ENCODE results near the gene SPR. TPM values are rescaled to one million over a fixed set of nuclear protein-coding genes. Genes with fewer than 3 reads are reported as not detected.
A peak's percentile ranks its signal among the peaks of the same experiment; 100 is the strongest.

Gene SPR
- total and polyA plus RNA-seq, 3 experiments from 2014 or later, result 0.14 to 9.3 (median 8.8) TPM

DNA sequence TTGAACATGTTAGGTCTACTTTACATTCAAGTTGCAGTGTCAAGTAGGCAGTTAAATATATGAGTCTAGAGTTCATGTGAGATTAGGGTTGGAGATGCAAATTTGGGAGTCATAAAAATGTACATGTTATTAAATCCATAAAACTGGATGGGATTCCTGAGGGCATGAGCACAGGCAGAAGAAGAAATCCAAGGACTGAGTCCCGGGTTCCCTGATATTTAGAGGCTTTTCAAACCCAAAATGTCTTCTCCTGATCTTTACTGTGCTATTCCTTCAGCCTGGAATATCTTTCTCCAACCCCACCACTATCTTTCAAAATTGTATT is 38.1 kb upstream of the SPR start:
- ChIA-PET CTCF (interaction anchor here (1.5 to 1.6 kb wide), 2 partner anchors 10 to 14 kb away, joined by 4 read pairs; no protein-coding TSS in a partner anchor), POLR2A (no interaction called here)
- Mint-ChIP-seq H3K27ac (no peak overlapping the region), H3K4me1 (no peaks in the 10 kb centered on the region), H3K36me3 (no peaks in the 10 kb centered on the region), H3K27me3 (peaks cover 6 to 35% of the 10 kb centered on the region in 2 donors), H3K9me3 (no peaks in the 10 kb centered on the region), H3K4me3 (no peak overlapping the region)
- no peaks in the 10 kb centered on the region for H3K36me3 ChIP-seq (ENCODE audit: insufficient read depth, low read length)
- H3K4me3 ChIP-seq (ENCODE audit: low read length), result no peak overlapping the region
- H3K9me3 ChIP-seq (ENCODE audit: low read length), result no peaks in the 10 kb centered on the region
- H3K27me3 ChIP-seq (ENCODE audit: insufficient read depth, low read length, poor library complexity, severe bottlenecking), result no peaks in the 10 kb centered on the region
- no peaks in the 10 kb centered on the region for H3K4me1 ChIP-seq (ENCODE audit: insufficient read depth, low read length)
- no peak for DNase-seq
- no peak overlapping the region for H3K27ac ChIP-seq (ENCODE audit: low read depth, low read length)

DNA sequence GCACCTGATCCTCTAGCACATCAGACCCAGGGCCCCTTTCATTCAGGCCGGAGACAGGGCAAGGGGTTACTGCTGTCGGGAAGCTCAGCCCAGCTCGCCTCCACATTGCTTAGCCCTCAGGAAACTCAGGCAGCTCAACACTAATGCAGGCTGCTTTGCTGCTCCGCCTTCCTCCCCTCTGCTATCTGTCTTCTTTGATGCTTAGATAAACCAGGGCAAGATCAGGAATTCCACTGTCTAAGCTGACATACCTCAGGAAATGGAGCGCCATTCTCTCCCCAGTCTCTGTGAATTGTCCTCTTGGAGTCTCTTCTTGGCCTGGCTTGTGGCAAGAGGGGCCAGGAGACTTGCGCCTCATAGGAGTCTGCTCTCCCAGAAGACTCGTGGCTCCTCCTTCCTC is 35.9 kb upstream of the SPR start:
- H3K27ac Mint-ChIP-seq, result no peak overlapping the region
- H3K9me3 Mint-ChIP-seq, result no peaks in the 10 kb centered on the region
- no peaks in the 10 kb centered on the region for H3K27me3 ChIP-seq (ENCODE audit: insufficient read depth, low read length, poor library complexity, severe bottlenecking)
- no peak overlapping the region for H3K27ac ChIP-seq (ENCODE audit: low read depth, low read length)
- no peaks in the 10 kb centered on the region for H3K9me3 ChIP-seq (ENCODE audit: low read length)
- no peaks in the 10 kb centered on the region for H3K4me1 ChIP-seq (ENCODE audit: insufficient read depth, low read length)
- POLR2A ChIA-PET, result no interaction called here
- no peak overlapping the region for H3K4me3 Mint-ChIP-seq
- CTCF ChIA-PET, result interaction anchor here (1.3 to 1.5 kb wide), 2 partner anchors 8 to 9 kb away, joined by 3 to 6 read pairs; no protein-coding TSS in a partner anchor
- H3K4me3 ChIP-seq (ENCODE audit: low read length), result no peak overlapping the region
- DNase-seq, result no peak
- H3K36me3 ChIP-seq (ENCODE audit: insufficient read depth, low read length), result no peaks in the 10 kb centered on the region
- H3K36me3 Mint-ChIP-seq, result no peaks in the 10 kb centered on the region
- no peaks in the 10 kb centered on the region for H3K4me1 Mint-ChIP-seq
- H3K27me3 Mint-ChIP-seq, result peaks cover 15 to 44% of the 10 kb centered on the region in 2 donors

- DNase-seq, result peak; percentile 25 to 67 (median 38)
- no peak overlapping the region for H3K27ac Mint-ChIP-seq
- H3K9me3 Mint-ChIP-seq, result no peaks in the 10 kb centered on the region
- no peaks in the 10 kb centered on the region for H3K9me3 ChIP-seq (ENCODE audit: low read length)
- peaks cover 8 to 13% (median 10%) of the 10 kb centered on the region in 3 donors for H3K4me1 Mint-ChIP-seq
- H3K27ac ChIP-seq (ENCODE audit: low read depth, low read length), result no peak overlapping the region
- ChIA-PET POLR2A (no interaction called here), CTCF (interaction anchor here (0.7 to 3.3 kb wide), 13 partner anchors 9 to 353 kb away, joined by 3 to 18 read pairs (median 3); no protein-coding TSS in a partner anchor)
- peaks cover 14% of the 10 kb centered on the region for H3K27me3 ChIP-seq (ENCODE audit: insufficient read depth, low read length, poor library complexity, severe bottlenecking)
- H3K27me3 Mint-ChIP-seq, result peaks cover 39 to 75% of the 10 kb centered on the region in 2 donors
- no peaks in the 10 kb centered on the region for H3K4me1 ChIP-seq (ENCODE audit: insufficient read depth, low read length)
- H3K4me3 ChIP-seq (ENCODE audit: low read length), result no peak overlapping the region
- H3K36me3 ChIP-seq (ENCODE audit: insufficient read depth, low read length), result no peaks in the 10 kb centered on the region
- peak overlapping the region in 1 of 7 donors; percentile 9 for H3K4me3 Mint-ChIP-seq
- H3K36me3 Mint-ChIP-seq, result no peaks in the 10 kb centered on the region
Observed at GRCh38 chr2:72859831-72860262, 27.4 kb upstream of the SPR start.

DNA sequence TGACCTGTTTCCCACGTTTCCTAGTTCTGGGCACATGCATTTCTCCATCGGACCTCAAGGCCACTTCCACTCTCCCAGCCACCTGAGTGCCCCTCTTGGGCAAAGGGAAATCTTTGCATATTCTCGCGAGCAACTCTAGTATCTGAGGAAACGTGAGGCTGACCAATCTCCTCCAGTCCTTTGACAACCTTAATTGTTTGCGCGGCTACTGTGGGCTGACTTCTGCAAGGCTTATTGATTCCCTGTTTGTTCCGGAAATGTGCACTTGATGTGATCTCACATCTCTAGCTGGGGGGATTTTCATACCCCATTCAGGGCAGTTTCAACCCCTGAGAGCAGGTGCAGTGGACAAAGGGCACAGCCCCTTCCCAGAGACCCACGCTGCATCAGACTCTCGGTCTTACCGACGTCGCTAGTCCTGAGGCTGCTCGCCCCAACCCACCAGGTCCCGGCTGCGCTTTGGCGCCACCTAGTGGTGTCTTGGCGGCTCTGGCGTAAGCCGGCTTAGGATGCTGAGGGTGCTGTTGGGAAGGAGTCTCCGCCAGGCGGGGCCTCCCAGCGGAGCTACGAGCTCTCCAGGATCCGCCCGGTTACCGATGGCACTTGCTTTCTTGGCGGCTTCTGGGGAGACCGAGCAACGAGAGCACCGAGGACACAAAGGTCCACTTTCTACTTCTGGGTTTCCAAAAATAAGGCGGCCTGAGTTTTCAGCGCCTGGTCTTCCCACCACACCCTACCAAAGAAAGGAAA is 24.8 kb upstream of the SPR start:
- peak; percentile 75 to 87 (median 77) for DNase-seq

DNA sequence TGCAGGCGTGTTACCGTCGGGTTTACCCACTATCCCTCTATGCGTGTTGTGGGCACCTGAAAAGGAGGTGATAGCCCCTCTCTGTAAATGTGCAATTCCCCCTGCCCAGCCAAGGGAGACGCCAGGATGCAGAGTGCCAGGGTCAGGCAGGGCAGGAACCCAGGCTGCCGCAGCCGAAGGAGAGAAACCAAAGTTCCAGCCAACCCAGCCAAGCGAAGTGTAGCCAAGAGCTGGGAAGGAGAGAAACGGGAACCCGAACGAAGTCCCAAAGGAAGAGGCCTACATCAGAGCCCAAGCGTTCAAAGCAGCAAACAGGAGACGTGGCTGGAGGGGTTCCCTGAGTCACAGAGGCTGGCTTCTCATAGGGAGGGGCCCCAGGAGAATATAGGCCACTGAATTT is 24.2 kb upstream of the SPR start:
- Histone ChIP-seq H3K36me3 (ENCODE audit: insufficient read depth, low read length) (no peaks in the 10 kb centered on the region), H3K4me1 (ENCODE audit: insufficient read depth, low read length) (no peaks in the 10 kb centered on the region), H3K27ac (ENCODE audit: low read depth, low read length) (no peak overlapping the region), H3K9me3 (ENCODE audit: low read length) (no peaks in the 10 kb centered on the region), H3K27me3 (ENCODE audit: insufficient read depth, low read length, poor library complexity, severe bottlenecking) (peaks cover 14% of the 10 kb centered on the region), H3K4me3 (ENCODE audit: low read length) (no peak overlapping the region)
- Mint-ChIP-seq H3K27ac (no peak overlapping the region), H3K4me3 (peak overlapping the region in 2 of 7 donors; percentile 10 to 76), H3K36me3 (no peaks in the 10 kb centered on the region), H3K4me1 (peaks cover 8 to 13% (median 10%) of the 10 kb centered on the region in 3 donors), H3K9me3 (peaks cover 0 to 2% (median 0%) of the 10 kb centered on the region in 5 donors), H3K27me3 (peaks cover 36 to 70% of the 10 kb centered on the region in 2 donors)
- no peak for DNase-seq
- CTCF ChIA-PET, result interaction anchor here (0.6 to 4.2 kb wide), 10 partner anchors 13 to 93 kb away, joined by 3 to 15 read pairs (median 4); partner anchors contain the start of gene SPR
- POLR2A ChIA-PET, result no interaction called here

More for the DNA sequence above, 24.8 kb upstream of the SPR start:
- Mint-ChIP-seq H3K4me1 (peaks cover 8 to 13% (median 10%) of the 10 kb centered on the region in 3 donors), H3K9me3 (peaks cover 0 to 2% (median 0%) of the 10 kb centered on the region in 5 donors), H3K27me3 (peaks cover 40 to 71% of the 10 kb centered on the region in 2 donors), H3K4me3 (peak overlapping the region in 6 of 7 donors; percentile 58 to 76 (median 65)), H3K27ac (peak overlapping the region in 1 of 8 donors; percentile 18), H3K36me3 (no peaks in the 10 kb centered on the region)
- Histone ChIP-seq H3K4me1 (ENCODE audit: insufficient read depth, low read length) (no peaks in the 10 kb centered on the region), H3K27ac (ENCODE audit: low read depth, low read length) (no peak overlapping the region), H3K9me3 (ENCODE audit: low read length) (no peaks in the 10 kb centered on the region), H3K27me3 (ENCODE audit: insufficient read depth, low read length, poor library complexity, severe bottlenecking) (peaks cover 14% of the 10 kb centered on the region), H3K4me3 (ENCODE audit: low read length) (no peak overlapping the region), H3K36me3 (ENCODE audit: insufficient read depth, low read length) (no peaks in the 10 kb centered on the region)
- ChIA-PET POLR2A (no interaction called here), CTCF (interaction anchor here (0.6 to 4.2 kb wide), 16 partner anchors 12 to 1531 kb away, joined by 3 to 15 read pairs (median 4); partner anchors contain the start of genes SPR and ZNF638)

DNA sequence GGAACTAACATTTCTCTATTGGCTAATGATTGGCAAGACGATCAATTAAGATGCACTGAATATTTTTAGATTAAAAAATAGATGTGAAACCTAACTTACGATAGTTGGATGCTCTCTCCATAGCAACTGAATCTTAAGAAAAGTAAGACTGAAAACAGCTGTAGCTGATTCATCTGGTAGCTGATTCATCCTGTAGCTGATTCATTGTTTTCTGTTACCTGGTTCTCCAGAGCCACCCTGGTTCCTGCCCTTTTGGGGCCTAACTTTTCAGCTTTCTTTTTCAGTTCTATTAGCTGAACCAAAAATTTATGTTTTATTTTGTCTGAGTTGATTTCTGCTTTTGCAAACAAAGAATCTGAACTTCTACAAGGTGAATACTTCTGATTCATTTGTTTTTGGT is 22.7 kb upstream of the SPR start:
- H3K4me1 Mint-ChIP-seq, result peaks cover 8 to 13% (median 10%) of the 10 kb centered on the region in 3 donors
- H3K9me3 Mint-ChIP-seq, result peaks cover 0 to 2% (median 0%) of the 10 kb centered on the region in 5 donors
- peaks cover 33 to 70% of the 10 kb centered on the region in 2 donors for H3K27me3 Mint-ChIP-seq
- Histone ChIP-seq H3K36me3 (ENCODE audit: insufficient read depth, low read length) (no peaks in the 10 kb centered on the region), H3K4me3 (ENCODE audit: low read length) (no peak overlapping the region), H3K9me3 (ENCODE audit: low read length) (no peaks in the 10 kb centered on the region), H3K27me3 (ENCODE audit: insufficient read depth, low read length, poor library complexity, severe bottlenecking) (peaks cover 14% of the 10 kb centered on the region), H3K4me1 (ENCODE audit: insufficient read depth, low read length) (no peaks in the 10 kb centered on the region), H3K27ac (ENCODE audit: low read depth, low read length) (no peak overlapping the region)
- no peak for DNase-seq
- H3K27ac Mint-ChIP-seq, result no peak overlapping the region
- no peak overlapping the region for H3K4me3 Mint-ChIP-seq
- ChIA-PET CTCF (interaction anchor here (0.7 to 4.2 kb wide), 4 partner anchors 12 to 426 kb away, joined by 3 to 15 read pairs (median 8); partner anchors contain the start of gene SPR), POLR2A (no interaction called here)
- no peaks in the 10 kb centered on the region for H3K36me3 Mint-ChIP-seq

DNA sequence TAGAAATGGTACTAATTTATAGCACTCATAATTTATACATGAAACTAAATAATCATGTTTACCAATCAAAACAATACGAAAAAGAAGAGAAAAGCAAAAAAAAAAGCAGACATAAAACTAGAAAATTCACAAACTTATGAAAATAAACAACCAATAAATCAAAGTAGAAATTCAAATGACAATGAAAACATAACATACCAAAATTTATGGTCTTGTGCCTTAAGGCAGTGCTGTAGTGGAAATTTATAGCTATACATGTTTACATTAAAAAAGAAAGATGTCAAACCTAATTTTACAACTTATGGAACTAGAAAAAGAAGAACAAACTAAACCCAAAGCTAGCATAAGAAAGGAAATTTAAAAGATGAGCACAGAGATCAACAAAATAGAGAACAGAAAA is 16.1 kb upstream of the SPR start:
- peaks cover 17 to 58% of the 10 kb centered on the region in 2 donors for H3K27me3 Mint-ChIP-seq

GRCh38 chr2:72871880-72872279 is 15.3 kb upstream of the SPR start:
- no peaks in the 10 kb centered on the region for H3K36me3 Mint-ChIP-seq
- no peak overlapping the region for H3K4me3 Mint-ChIP-seq
- H3K4me1 Mint-ChIP-seq, result no peaks in the 10 kb centered on the region
- H3K4me1 ChIP-seq (ENCODE audit: insufficient read depth, low read length), result no peaks in the 10 kb centered on the region
- no peak overlapping the region for H3K27ac Mint-ChIP-seq
- DNase-seq, result no peak
- POLR2A ChIA-PET, result no interaction called here
- peaks cover 14 to 51% of the 10 kb centered on the region in 2 donors for H3K27me3 Mint-ChIP-seq
- H3K36me3 ChIP-seq (ENCODE audit: insufficient read depth, low read length), result no peaks in the 10 kb centered on the region
- H3K4me3 ChIP-seq (ENCODE audit: low read length), result no peak overlapping the region
- CTCF ChIA-PET, result no interaction called here
- H3K9me3 Mint-ChIP-seq, result peaks cover 0 to 8% (median 3%) of the 10 kb centered on the region in 5 donors
- H3K9me3 ChIP-seq (ENCODE audit: low read length), result no peaks in the 10 kb centered on the region
- H3K27me3 ChIP-seq (ENCODE audit: insufficient read depth, low read length, poor library complexity, severe bottlenecking), result no peaks in the 10 kb centered on the region
- H3K27ac ChIP-seq (ENCODE audit: low read depth, low read length), result no peak overlapping the region

More for the DNA sequence above, 16.1 kb upstream of the SPR start:
- peaks cover 0 to 8% (median 3%) of the 10 kb centered on the region in 5 donors for H3K9me3 Mint-ChIP-seq
- DNase-seq, result no peak
- H3K36me3 ChIP-seq (ENCODE audit: insufficient read depth, low read length), result no peaks in the 10 kb centered on the region
- no peak overlapping the region for H3K4me3 ChIP-seq (ENCODE audit: low read length)
- no peak overlapping the region for H3K27ac ChIP-seq (ENCODE audit: low read depth, low read length)
- no peaks in the 10 kb centered on the region for H3K4me1 Mint-ChIP-seq
- H3K4me3 Mint-ChIP-seq, result no peak overlapping the region
- no peak overlapping the region for H3K27ac Mint-ChIP-seq
- ChIA-PET POLR2A (no interaction called here), CTCF (interaction anchor here (1.0 to 1.3 kb wide), 2 partner anchors 12 to 104 kb away, joined by 3 to 4 read pairs; no protein-coding TSS in a partner anchor)
- no peaks in the 10 kb centered on the region for H3K9me3 ChIP-seq (ENCODE audit: low read length)
- H3K36me3 Mint-ChIP-seq, result no peaks in the 10 kb centered on the region
- no peaks in the 10 kb centered on the region for H3K4me1 ChIP-seq (ENCODE audit: insufficient read depth, low read length)
- no peaks in the 10 kb centered on the region for H3K27me3 ChIP-seq (ENCODE audit: insufficient read depth, low read length, poor library complexity, severe bottlenecking)

Data from CD8-positive, alpha-beta memory T cell (primary cell).